GM12892 (cell line): ENCODE results near the gene DTD1.

Experiments used
- POLR2A ChIP-seq: IDR thresholded peaks from 2 replicates; pipeline ENCODE4 v1.6.1; 2011; ENCODE audit warnings: low read depth, low read length, control low read depth
- POLR2AphosphoS5 ChIP-seq: IDR thresholded peaks from 2 replicates; pipeline ENCODE4 v1.6.1; 2011; ENCODE audit warnings: low read depth, low read length, control low read depth
- TAF1 ChIP-seq: IDR thresholded peaks from 2 replicates; pipeline ENCODE4 v1.6.1; 2011; ENCODE audit warnings: low read depth, mild to moderate bottlenecking, control low read depth, low read length, borderline replicate concordance

DNA sequence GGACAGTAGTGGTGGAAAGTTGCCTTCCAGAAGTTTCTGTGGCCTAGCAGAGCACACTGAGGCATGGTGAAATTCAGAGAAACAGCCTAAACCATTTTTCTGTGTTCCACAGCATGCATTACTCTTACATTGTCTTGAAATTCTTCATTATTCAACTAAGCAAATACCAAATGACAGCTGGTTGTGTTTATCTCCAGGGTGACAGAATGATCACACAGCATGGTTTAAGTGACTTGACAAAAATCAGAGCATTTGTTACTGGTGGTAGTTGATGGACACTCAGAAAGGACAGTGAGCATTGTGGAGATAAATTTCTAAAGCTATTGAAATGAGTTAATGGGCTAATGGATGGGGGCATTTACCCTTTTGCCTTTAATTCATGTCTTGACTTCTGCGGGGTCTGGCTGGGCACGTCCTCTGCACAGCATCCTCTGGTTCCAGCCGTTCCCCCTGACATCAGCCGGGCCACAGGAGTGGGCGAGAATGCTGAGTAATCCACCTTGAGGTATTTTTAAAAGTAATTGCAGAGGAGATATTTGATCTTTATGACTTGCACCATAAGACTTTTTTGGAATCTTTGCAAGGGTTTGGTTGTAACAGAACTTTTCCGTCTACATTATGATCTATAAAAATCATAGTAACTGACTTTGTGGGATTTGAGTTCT, 146.8 kb downstream of the DTD1 start:
- TF ChIP-seq POLR2AphosphoS5 = no peak
- TF ChIP-seq POLR2A = no peak
- TF ChIP-seq TAF1 = no peak
